Lung (tissue), 12 donors: ENCODE data around the gene SART3. TPM values are rescaled to one million over a fixed set of nuclear protein-coding genes. Genes with fewer than 3 reads are reported as not detected.
"Not testable (repeated sequence)": the region's sequence is repeated elsewhere in the genome, so short reads cannot be mapped to it uniquely, and the experiment has no call there.

Experiments used
- ATAC-seq: fragments of 200-7000 bp; cut with Tn5 transposase; one replicate; pipeline ENCODE4 v1.9.1; 2020; ENCODE audit warnings: moderate number of reproducible peaks; ENCODE audit not compliant: insufficient read depth, low FRiP score
- DNase-seq, 3 donors: peaks; one replicate each; pipeline ENCODE4 v3.0.0-alpha.2; 2013 to 2017
- H3K27ac ChIP-seq, 2 donors: one replicate each; pipeline ENCODE4 v1.5.1; 2013; ENCODE audit warnings: mild to moderate bottlenecking in 2 of 2, moderate library complexity in 2 of 2, control low read depth in 1 of 2, inconsistent platforms in 1 of 2, low read depth in 1 of 2, low read length in 1 of 2
- H3K27me3 ChIP-seq, 3 donors: one replicate each; pipeline ENCODE4 v1.5.1; 2013; ENCODE audit warnings: low read length in 2 of 3; ENCODE audit not compliant: control insufficient read depth in 3 of 3, insufficient read depth in 3 of 3
- H3K36me3 ChIP-seq, 4 donors: one replicate each; pipeline ENCODE4 v1.5.1; 2013; ENCODE audit warnings: low read length in 4 of 4, mild to moderate bottlenecking in 1 of 4, moderate library complexity in 1 of 4; ENCODE audit not compliant: control insufficient read depth in 4 of 4, insufficient read depth in 4 of 4
- H3K4me1 ChIP-seq, 5 donors: one replicate each; pipeline ENCODE4 v1.5.1; 2013; ENCODE audit warnings: low read length in 5 of 5, mild to moderate bottlenecking in 2 of 5, moderate library complexity in 1 of 5; ENCODE audit not compliant: control insufficient read depth in 5 of 5, insufficient read depth in 5 of 5
- H3K4me3 ChIP-seq: one replicate; pipeline ENCODE4 v1.5.1; 2013; ENCODE audit warnings: mild to moderate bottlenecking, control low read depth, moderate library complexity
- H3K9ac ChIP-seq, 2 donors: one replicate each; pipeline ENCODE4 v1.5.1; 2013; ENCODE audit warnings: low read length in 2 of 2, control low read depth in 1 of 2; ENCODE audit not compliant: insufficient read depth in 1 of 2
- H3K9me3 ChIP-seq, 4 donors: one replicate each; pipeline ENCODE4 v1.5.1; 2013; ENCODE audit warnings: low read length in 3 of 4, mild to moderate bottlenecking in 1 of 4, moderate library complexity in 1 of 4; ENCODE audit not compliant: control insufficient read depth in 4 of 4, insufficient read depth in 3 of 4
- WGBS, 2 donors: extraction: QIAGEN DNeasy Blood & Tissue Kit; methylation state at CpG; one replicate each; pipeline ENCODE4 v1.1.7; 2013; 5-methylcytosine and 5-hydroxymethylcytosine counted together
- polyA plus RNA-seq, 2 donors: library from polyadenylated mRNA; stranded (reverse); fragments of 200-250 nt; gene quantifications; one replicate each; pipeline ENCODE4 v1.2.1, GENCODE V29; 2013
- total RNA-seq, 2 donors: library from RNA; depleted of rRNA in 1 of 2; stranded (reverse); fragments of >200 nt in 1 of 2; gene quantifications; one replicate each; pipeline ENCODE4 v1.2.1, GENCODE V29; 2014 to 2021
- TF ChIP-seq, protein P1 (sequence below): IDR thresholded peaks from 2 replicates; pipeline ENCODE4 v1.5.1; 2012; ENCODE audit warnings: mild to moderate bottlenecking; ENCODE audit errors: control extremely low read depth, extremely low read depth
- donor health status: control.
- donor health status: control.
- donor health status: Bipolar disorder and iron deficiency.
- donor health status: healthy.
- donor health status: DM: yes; HTN: yes; CAD: no.

Gene SART3
- total and polyA plus RNA-seq, 4 donors: 12.2 to 107 (median 34.9) TPM

DNA sequence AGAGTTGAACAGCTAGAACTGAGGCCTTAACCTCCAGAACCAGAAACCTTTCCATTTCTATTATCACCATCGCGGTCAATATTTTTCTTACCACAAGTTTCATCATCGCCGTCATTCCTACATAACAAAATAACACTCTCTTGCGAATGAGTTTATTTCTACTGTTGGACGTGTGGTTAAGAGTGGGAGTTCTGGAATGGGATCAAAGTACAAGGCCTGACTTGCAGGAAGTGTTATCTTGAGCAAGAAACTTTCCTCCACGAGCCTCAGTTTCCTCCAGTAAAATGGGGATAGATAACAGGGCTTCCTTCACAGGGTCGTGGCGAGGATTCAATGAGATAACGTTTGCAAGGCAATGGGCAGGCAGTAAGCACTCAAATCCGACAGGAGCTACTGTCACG is 652 bp downstream of the SART3 start:
- WGBS, 2 donors: 1% methylated on average over 12 of the region's 12 CpGs
- Histone ChIP-seq H3K9ac (peak overlapping the region; percentile 81 to 90), H3K9me3 (no peaks in the 10 kb centered on the region), H3K4me3 (peak overlapping the region; percentile 91), H3K27ac (peak overlapping the region; percentile 82 to 93), H3K36me3 (peaks cover 0 to 19% (median 12%) of the 10 kb centered on the region in 4 donors), H3K27me3 (no peaks in the 10 kb centered on the region), H3K4me1 (peaks cover 0 to 26% (median 12%) of the 10 kb centered on the region in 5 donors)
- TF ChIP-seq, protein P1, sequence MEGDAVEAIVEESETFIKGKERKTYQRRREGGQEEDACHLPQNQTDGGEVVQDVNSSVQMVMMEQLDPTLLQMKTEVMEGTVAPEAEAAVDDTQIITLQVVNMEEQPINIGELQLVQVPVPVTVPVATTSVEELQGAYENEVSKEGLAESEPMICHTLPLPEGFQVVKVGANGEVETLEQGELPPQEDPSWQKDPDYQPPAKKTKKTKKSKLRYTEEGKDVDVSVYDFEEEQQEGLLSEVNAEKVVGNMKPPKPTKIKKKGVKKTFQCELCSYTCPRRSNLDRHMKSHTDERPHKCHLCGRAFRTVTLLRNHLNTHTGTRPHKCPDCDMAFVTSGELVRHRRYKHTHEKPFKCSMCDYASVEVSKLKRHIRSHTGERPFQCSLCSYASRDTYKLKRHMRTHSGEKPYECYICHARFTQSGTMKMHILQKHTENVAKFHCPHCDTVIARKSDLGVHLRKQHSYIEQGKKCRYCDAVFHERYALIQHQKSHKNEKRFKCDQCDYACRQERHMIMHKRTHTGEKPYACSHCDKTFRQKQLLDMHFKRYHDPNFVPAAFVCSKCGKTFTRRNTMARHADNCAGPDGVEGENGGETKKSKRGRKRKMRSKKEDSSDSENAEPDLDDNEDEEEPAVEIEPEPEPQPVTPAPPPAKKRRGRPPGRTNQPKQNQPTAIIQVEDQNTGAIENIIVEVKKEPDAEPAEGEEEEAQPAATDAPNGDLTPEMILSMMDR: no peak
- ATAC-seq (no peak), DNase-seq (peak in 1 of 3 donors; percentile 30)

DNA sequence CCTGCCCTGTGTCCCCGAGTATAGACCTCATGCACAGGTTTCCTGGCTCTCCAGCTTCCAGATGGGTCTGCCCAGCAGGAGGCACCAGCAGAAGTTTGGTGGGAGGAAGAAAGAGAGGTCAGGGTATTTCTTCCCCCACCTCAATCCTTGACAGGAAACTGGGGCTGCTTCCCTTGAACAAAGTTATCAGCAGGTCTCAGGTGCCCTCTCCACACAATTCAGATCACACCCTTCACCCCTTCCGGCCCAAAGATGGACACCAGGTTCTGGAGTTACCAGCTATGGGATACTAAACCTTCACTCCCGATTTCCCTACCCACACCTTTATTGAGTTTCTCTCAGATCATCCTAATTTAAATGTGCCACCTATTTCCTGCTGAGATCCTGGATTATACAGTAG is 1.2 kb downstream of the SART3 start:
- no peak for DNase-seq
- no peak for ATAC-seq
- Histone ChIP-seq H3K36me3 (peaks cover 0 to 14% (median 9%) of the 10 kb centered on the region in 4 donors), H3K27me3 (no peaks in the 10 kb centered on the region), H3K9me3 (no peaks in the 10 kb centered on the region), H3K27ac (peak overlapping the region in 1 of 2 donors; percentile 15), H3K4me1 (peaks cover 0 to 26% (median 12%) of the 10 kb centered on the region in 5 donors), H3K9ac (peak overlapping the region; percentile 81 to 90), H3K4me3 (no peak overlapping the region)
- 50 to 60% methylated on average over 3 of the region's 3 CpGs for WGBS, 2 donors
- TF ChIP-seq, protein P1: no peak

DNA sequence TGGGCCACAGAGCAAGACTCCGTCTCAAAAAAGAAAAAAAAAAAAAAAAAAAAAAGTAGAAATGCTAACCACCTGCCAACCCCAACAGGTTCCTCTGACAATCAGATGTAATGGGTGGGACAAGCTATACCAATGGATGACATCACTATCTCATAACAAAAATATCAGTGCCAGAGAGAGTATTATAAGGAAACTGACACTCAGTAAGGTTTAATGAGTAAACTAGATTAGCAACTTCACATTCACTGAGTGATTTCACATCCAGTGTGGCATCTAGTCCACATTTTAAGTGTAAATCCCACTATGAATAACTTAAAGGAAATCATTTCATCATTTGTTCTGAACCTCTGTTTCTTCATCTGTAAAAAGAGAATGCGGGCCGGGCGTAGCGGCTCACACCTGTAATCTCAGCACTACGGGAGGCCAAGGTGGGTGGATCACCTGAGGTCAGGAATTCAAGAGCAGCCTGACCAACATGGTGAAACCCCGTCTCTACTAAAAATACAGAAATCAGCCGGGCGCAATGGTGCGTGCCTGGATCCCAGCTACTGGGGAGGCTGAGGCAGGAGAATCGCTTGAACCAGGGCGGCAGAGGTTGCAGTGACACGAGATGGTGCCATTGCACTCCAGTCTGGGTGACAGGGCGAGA is 1.8 kb downstream of the SART3 start:
- 81 to 90% methylated on average over 13 of the region's 14 CpGs for WGBS, 2 donors
- peaks cover 0 to 26% (median 12%) of the 10 kb centered on the region in 5 donors for H3K4me1 ChIP-seq
- no peaks in the 10 kb centered on the region for H3K27me3 ChIP-seq
- ATAC-seq (no peak), DNase-seq (no peak)
- no peak overlapping the region for H3K9ac ChIP-seq
- TF ChIP-seq, protein P1: no peak
- H3K9me3 ChIP-seq: no peaks in the 10 kb centered on the region
- no peak overlapping the region for H3K4me3 ChIP-seq
- H3K36me3 ChIP-seq: peaks cover 0 to 10% (median 5%) of the 10 kb centered on the region in 4 donors
- H3K27ac ChIP-seq: no peak overlapping the region

DNA sequence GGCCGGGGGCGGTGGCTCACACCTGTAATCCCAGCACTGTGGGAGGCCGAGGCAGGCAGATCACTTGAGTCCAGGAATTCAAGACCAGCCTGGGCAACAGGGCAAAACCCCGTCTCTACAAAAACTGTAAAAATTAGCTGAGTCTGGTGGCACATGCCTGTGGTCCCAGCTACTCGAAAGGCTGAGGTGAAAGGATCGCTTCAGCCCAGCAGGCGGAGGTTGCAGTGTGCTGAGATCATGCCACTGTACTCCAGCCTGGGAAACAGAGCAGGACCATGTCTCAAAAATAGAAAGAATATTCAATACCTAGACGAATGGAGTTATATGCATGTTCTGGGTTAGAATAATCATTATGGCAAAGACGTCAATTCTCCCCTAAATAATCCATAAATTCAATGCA is 5.6 kb downstream of the SART3 start:
- peaks cover 0 to 10% (median 2%) of the 10 kb centered on the region in 4 donors for H3K36me3 ChIP-seq
- H3K27ac ChIP-seq: not testable (repeated sequence)

More for the DNA sequence above, 5.6 kb downstream of the SART3 start:
- H3K9me3 ChIP-seq, DNase-seq, H3K9ac ChIP-seq, H3K27me3 ChIP-seq, H3K4me3 ChIP-seq, ATAC-seq: not testable (repeated sequence)
- WGBS, 2 donors: 91 to 95% methylated on average over 9 of the region's 9 CpGs
- H3K4me1 ChIP-seq: peaks cover 0 to 15% (median 10%) of the 10 kb centered on the region in 5 donors
